DND-41 (cell line): ENCODE measurements around the gene HBE1.

ENCODE experiments used
- ATAC-seq: fragments of 200-7000 bp; cut with Tn5 transposase; 3 replicates; pipeline ENCODE4 v1.9.1; 2021; ENCODE audit warnings: low read depth; ENCODE audit not compliant: insufficient read depth
- DNase-seq: peaks from one replicate; pipeline ENCODE4 v3.0.0-alpha.2; 2020
- H2AFZ ChIP-seq: 2 replicates; pipeline ENCODE4 v1.6.0; 2012; ENCODE audit warnings: low read depth, low read length
- H3K27ac ChIP-seq: 2 replicates; pipeline ENCODE4 v1.5.1; 2012; ENCODE audit warnings: low read length, inconsistent platforms
- H3K27me3 ChIP-seq: fragments of 200-600 bp; sonication (generic); 2 replicates; pipeline ENCODE4 v1.6.0; 2012; ENCODE audit warnings: low read length, mild to moderate bottlenecking, inconsistent platforms; ENCODE audit not compliant: insufficient read depth, poor library complexity
- H3K36me3 ChIP-seq: 2 replicates; pipeline ENCODE4 v1.5.1; 2012; ENCODE audit warnings: low read length, inconsistent platforms; ENCODE audit not compliant: insufficient read depth
- H3K4me1 ChIP-seq: 2 replicates; pipeline ENCODE4 v1.5.1; 2012; ENCODE audit warnings: mild to moderate bottlenecking, low read length; ENCODE audit not compliant: insufficient read depth
- H3K4me2 ChIP-seq: 2 replicates; pipeline ENCODE4 v1.6.0; 2012; ENCODE audit warnings: mild to moderate bottlenecking, moderate library complexity, low read length, inconsistent platforms; ENCODE audit not compliant: insufficient read depth
- H3K4me3 ChIP-seq, 2 experiments: fragments of 200-600 bp in 1 of 2; shearing (Covaris generic) in 1 of 2; 2 replicates each; pipeline ENCODE4 v1.5.1; 2012 to 2016; ENCODE audit warnings: inconsistent platforms in 2 of 2, low read length in 2 of 2, mild to moderate bottlenecking in 2 of 2, low read depth in 1 of 2, moderate library complexity in 1 of 2
- H3K79me2 ChIP-seq: 2 replicates; pipeline ENCODE4 v1.6.0; 2012; ENCODE audit warnings: low read length, inconsistent platforms; ENCODE audit not compliant: insufficient read depth
- H3K9ac ChIP-seq: 2 replicates; pipeline ENCODE4 v1.6.0; 2012; ENCODE audit warnings: low read depth, mild to moderate bottlenecking, inconsistent platforms, low read length, moderate library complexity
- H3K9me3 ChIP-seq: 2 replicates; pipeline ENCODE4 v1.5.1; 2012; ENCODE audit warnings: low read length, moderate library complexity, mild to moderate bottlenecking, inconsistent platforms; ENCODE audit not compliant: insufficient read depth, severe bottlenecking
- H4K20me1 ChIP-seq: 2 replicates; pipeline ENCODE4 v1.6.0; 2012; ENCODE audit warnings: low read length; ENCODE audit not compliant: insufficient read depth
- EZH2 ChIP-seq: IDR thresholded peaks from 3 replicates; pipeline ENCODE4 v1.6.1; 2012; ENCODE audit warnings: borderline replicate concordance, low read depth, mild to moderate bottlenecking, moderate library complexity, low read length, inconsistent platforms; ENCODE audit not compliant: severe bottlenecking
- TF ChIP-seq, protein P1 (sequence below): IDR thresholded peaks from 2 replicates; pipeline ENCODE4 v1.5.1; 2012; ENCODE audit warnings: borderline replicate concordance, low read length, moderate library complexity, mild to moderate bottlenecking; ENCODE audit not compliant: poor library complexity, severe bottlenecking; ENCODE audit errors: extremely low read depth

HBE1 gene

DNA sequence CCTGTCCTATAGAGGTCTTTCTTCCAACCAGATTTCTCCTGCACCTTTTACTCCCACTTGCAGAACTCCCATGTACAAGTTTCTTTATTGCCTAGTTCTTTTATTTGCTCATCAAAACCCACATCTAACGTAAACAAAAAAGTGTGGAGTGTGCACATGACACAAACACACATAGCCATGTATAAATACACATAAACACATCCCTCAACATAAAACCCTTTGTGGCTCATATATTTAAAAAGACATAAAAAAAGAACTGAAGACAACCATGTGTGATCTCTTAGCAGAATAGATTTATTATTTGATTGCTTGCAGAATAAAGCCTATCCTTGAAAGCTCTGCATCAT, 16.9 kb downstream of the HBE1 start:
- ATAC-seq (no peak), DNase-seq (no peak)
- no peaks in the 10 kb centered on the region for H3K9me3 ChIP-seq
- no peaks in the 10 kb centered on the region for H3K27me3 ChIP-seq
- H4K20me1 ChIP-seq = no peaks in the 10 kb centered on the region
- H3K79me2 ChIP-seq = no peaks in the 10 kb centered on the region
- H3K27ac ChIP-seq = no peak overlapping the region
- TF ChIP-seq, protein P1, sequence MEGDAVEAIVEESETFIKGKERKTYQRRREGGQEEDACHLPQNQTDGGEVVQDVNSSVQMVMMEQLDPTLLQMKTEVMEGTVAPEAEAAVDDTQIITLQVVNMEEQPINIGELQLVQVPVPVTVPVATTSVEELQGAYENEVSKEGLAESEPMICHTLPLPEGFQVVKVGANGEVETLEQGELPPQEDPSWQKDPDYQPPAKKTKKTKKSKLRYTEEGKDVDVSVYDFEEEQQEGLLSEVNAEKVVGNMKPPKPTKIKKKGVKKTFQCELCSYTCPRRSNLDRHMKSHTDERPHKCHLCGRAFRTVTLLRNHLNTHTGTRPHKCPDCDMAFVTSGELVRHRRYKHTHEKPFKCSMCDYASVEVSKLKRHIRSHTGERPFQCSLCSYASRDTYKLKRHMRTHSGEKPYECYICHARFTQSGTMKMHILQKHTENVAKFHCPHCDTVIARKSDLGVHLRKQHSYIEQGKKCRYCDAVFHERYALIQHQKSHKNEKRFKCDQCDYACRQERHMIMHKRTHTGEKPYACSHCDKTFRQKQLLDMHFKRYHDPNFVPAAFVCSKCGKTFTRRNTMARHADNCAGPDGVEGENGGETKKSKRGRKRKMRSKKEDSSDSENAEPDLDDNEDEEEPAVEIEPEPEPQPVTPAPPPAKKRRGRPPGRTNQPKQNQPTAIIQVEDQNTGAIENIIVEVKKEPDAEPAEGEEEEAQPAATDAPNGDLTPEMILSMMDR = no peak
- TF ChIP-seq EZH2 = no peak
- no peak overlapping the region for H2AFZ ChIP-seq
- H3K4me2 ChIP-seq = no peak overlapping the region
- no peaks in the 10 kb centered on the region for H3K36me3 ChIP-seq
- H3K4me3 ChIP-seq = no peak overlapping the region
- H3K9ac ChIP-seq = no peak overlapping the region
- no peaks in the 10 kb centered on the region for H3K4me1 ChIP-seq

DNA sequence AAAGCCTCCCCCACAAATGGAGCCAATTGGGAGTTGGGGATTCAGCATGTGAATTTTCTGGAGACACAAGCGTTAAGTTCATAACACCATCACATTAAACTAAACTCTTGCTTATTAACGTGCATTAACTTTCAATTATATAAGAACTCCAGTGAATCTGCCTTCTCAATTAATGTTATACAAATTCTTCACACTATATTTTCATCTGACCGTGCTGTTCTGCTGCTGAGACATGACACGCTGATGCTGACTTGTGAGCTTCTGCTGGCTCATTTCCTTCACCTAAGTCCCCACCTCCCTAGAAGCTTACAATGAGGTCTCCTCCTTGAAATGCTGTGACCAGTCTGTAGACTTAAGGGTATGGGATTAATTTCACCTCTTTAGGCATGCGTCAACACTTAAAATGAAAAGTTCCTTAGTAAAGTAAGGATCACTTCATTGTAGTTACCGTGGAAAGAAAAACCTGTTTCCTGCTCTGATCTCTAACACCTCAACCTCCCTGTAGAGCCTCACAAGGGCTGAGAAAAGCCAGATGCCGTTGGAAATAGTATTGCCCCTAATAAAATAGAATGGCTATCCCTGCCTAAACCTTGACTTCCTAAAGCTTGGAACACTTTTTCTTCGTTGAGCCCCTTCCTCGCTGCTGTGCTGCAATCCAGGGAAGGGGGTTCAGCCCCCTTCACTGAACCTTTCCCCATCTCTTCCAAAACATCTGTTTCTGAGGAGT, 17.4 kb downstream of the HBE1 start:
- no peak for TF ChIP-seq EZH2
- TF ChIP-seq, protein P1 = no peak
- no peaks in the 10 kb centered on the region for H3K9me3 ChIP-seq
- no peak for ATAC-seq

DNA sequence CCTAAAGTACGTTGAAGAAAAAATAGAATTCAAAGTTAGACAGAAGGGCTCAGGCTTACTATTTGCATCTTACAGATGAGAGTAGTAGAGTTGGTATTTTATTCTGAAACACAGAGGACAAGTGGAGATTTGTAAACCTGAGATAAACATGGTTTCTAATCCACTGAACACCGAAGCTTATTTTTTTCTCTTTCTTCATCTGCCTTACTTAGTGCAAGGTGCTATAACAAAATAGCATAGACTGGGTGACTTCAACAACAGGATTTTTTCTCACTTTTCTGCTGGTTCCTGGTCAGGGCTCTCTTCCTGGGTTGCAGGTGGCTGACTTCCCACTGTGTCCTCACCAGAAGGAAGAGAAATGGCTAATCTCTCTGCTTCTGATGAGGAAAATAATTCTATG, 18.0 kb downstream of the HBE1 start:
- TF ChIP-seq, protein P1 = no peak
- TF ChIP-seq EZH2 = no peak

More for the DNA sequence above, 17.4 kb downstream of the HBE1 start:
- Histone ChIP-seq H3K9ac (no peak overlapping the region), H2AFZ (no peak overlapping the region), H3K27ac (no peak overlapping the region), H3K27me3 (no peaks in the 10 kb centered on the region), H4K20me1 (no peaks in the 10 kb centered on the region), H3K36me3 (no peaks in the 10 kb centered on the region), H3K4me1 (no peaks in the 10 kb centered on the region), H3K79me2 (no peaks in the 10 kb centered on the region), H3K4me3 (no peak overlapping the region), H3K4me2 (no peak overlapping the region)
- no peak for DNase-seq

More for the DNA sequence above, 18.0 kb downstream of the HBE1 start:
- no peak overlapping the region for H3K4me3 ChIP-seq
- H4K20me1 ChIP-seq = no peaks in the 10 kb centered on the region
- no peaks in the 10 kb centered on the region for H3K9me3 ChIP-seq
- no peaks in the 10 kb centered on the region for H3K79me2 ChIP-seq
- DNase-seq (no peak), ATAC-seq (no peak)
- H3K4me2 ChIP-seq = no peak overlapping the region
- no peaks in the 10 kb centered on the region for H3K27me3 ChIP-seq
- no peaks in the 10 kb centered on the region for H3K4me1 ChIP-seq
- H3K27ac ChIP-seq = no peak overlapping the region
- H3K36me3 ChIP-seq = no peaks in the 10 kb centered on the region
- H2AFZ ChIP-seq = no peak overlapping the region
- H3K9ac ChIP-seq = no peak overlapping the region
